Esophagus muscularis mucosa (tissue), 4 donors: ENCODE data around the gene HOMER2. TPM values are rescaled to one million over a fixed set of nuclear protein-coding genes. Genes with fewer than 3 reads are reported as not detected.
"Not testable (repeated sequence)": the region's sequence is repeated elsewhere in the genome, so short reads cannot be mapped to it uniquely, and the experiment has no call there.

Source experiments
- DNase-seq: peaks from one replicate; pipeline ENCODE4 v3.0.0-alpha.2; 2017; ENCODE audit errors: extremely low spot score
- H3K27ac ChIP-seq, 4 donors: fragments of 200-600 bp; sonication (generic); replicated peaks in 1 of 4; 1 replicate in 3 of 4; 2 replicates in 1 of 4; pipeline ENCODE4 v1.5.1; 2016 to 2019; ENCODE audit warnings: mild to moderate bottlenecking in 1 of 4
- H3K27me3 ChIP-seq, 4 donors: fragments of 200-600 bp; sonication (generic); one replicate each; pipeline versions ENCODE4 v1.5.1 to v1.6.0; 2016 to 2019
- H3K36me3 ChIP-seq, 4 donors: fragments of 200-600 bp; sonication (generic); one replicate each; pipeline ENCODE4 v1.5.1; 2016 to 2019
- H3K4me1 ChIP-seq, 4 donors: fragments of 200-600 bp; sonication (generic); one replicate each; pipeline ENCODE4 v1.5.1; 2016 to 2019
- H3K4me3 ChIP-seq, 4 donors: fragments of 200-600 bp; sonication (generic); 1 replicate in 2 of 4; 2 replicates in 2 of 4; pipeline ENCODE4 v1.5.1; 2016 to 2019; ENCODE audit warnings: mild to moderate bottlenecking in 4 of 4, moderate library complexity in 1 of 4
- H3K9me3 ChIP-seq, 4 donors: fragments of 200-600 bp; sonication (generic); 1 replicate in 3 of 4; 2 replicates in 1 of 4; pipeline ENCODE4 v1.5.1; 2016 to 2019
- EP300 ChIP-seq: sonication (generic); formaldehyde crosslinking; IDR thresholded peaks from one replicate; pipeline ENCODE4 v1.6.1; 2017; ENCODE audit warnings: antibody characterized with exemption
- POLR2A ChIP-seq: fragments of 450-650 bp; IDR thresholded peaks from one replicate; pipeline ENCODE4 v1.6.1; 2017; ENCODE audit warnings: antibody characterized with exemption, moderate library complexity, mild to moderate bottlenecking, low read depth
- POLR2AphosphoS5 ChIP-seq, 2 donors: sonication (generic); formaldehyde crosslinking; IDR thresholded peaks; one replicate each; pipeline ENCODE4 v1.6.1; 2017; ENCODE audit warnings: antibody characterized with exemption in 2 of 2
- WGBS: methylation state at CpG from one replicate; pipeline ENCODE4 v1.1.5; 2018; 5-methylcytosine and 5-hydroxymethylcytosine counted together
- intact Hi-C: fragments of 100-400 bp; cut with DNase I; formaldehyde crosslinking; loops from one replicate; pipeline ENCODE4 v1.15.1; 2023
- total RNA-seq, 4 donors: library from RNA; depleted of rRNA; stranded (reverse); fragments of >200 nt; gene quantifications; one replicate each; pipeline versions ENCODE4 v1.1.0 to v1.2.1, GENCODE V29; 2016
- TF ChIP-seq, protein P1 (sequence below), 3 experiments: fragments of 200-600 bp in 2 of 3; fragments of 450-650 bp in 1 of 3; sonication (generic) in 2 of 3; IDR thresholded peaks; one replicate each; pipeline ENCODE4 v1.5.1; 2017 to 2019; ENCODE audit warnings: antibody characterized with exemption in 3 of 3, mild to moderate bottlenecking in 2 of 3, moderate library complexity in 1 of 3

Gene HOMER2
- total RNA-seq, 4 donors from 2014 or later: 13.3 to 54.8 (median 25.8) TPM

DNA sequence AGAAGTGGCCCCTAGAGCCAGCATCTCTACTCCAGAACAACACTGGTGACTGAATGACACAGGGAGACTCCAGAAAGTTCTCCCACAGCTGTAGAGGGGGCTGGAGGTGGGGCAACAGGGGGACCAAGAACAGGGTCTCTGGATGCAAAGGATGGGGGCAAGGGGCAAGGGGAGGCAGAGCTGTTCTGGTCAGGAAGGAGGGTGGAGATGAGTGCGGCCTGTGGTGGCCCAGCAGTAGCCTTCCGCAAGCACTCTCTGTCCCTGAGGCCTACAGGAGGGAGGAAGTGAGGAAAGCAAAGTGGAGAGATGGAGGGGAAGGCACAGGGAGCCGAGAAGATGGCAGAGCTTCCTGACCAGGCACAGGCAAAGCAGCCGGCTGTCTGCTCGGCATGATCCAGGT, 56.5 kb downstream of the HOMER2 start:
- WGBS: 92% methylated on average over 5 of the region's 5 CpGs
- intact Hi-C loops: no loop called here
- H3K4me3 ChIP-seq: no peak overlapping the region
- H3K36me3 ChIP-seq: no peaks in the 10 kb centered on the region
- peaks cover 0 to 15% (median 5%) of the 10 kb centered on the region in 4 donors for H3K4me1 ChIP-seq
- no peak for TF ChIP-seq POLR2AphosphoS5 (IDR thresholded peaks at IDR 0.05)
- no peak for TF ChIP-seq EP300
- TF ChIP-seq, protein P1, sequence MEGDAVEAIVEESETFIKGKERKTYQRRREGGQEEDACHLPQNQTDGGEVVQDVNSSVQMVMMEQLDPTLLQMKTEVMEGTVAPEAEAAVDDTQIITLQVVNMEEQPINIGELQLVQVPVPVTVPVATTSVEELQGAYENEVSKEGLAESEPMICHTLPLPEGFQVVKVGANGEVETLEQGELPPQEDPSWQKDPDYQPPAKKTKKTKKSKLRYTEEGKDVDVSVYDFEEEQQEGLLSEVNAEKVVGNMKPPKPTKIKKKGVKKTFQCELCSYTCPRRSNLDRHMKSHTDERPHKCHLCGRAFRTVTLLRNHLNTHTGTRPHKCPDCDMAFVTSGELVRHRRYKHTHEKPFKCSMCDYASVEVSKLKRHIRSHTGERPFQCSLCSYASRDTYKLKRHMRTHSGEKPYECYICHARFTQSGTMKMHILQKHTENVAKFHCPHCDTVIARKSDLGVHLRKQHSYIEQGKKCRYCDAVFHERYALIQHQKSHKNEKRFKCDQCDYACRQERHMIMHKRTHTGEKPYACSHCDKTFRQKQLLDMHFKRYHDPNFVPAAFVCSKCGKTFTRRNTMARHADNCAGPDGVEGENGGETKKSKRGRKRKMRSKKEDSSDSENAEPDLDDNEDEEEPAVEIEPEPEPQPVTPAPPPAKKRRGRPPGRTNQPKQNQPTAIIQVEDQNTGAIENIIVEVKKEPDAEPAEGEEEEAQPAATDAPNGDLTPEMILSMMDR (IDR thresholded peaks at IDR 0.05): no peak
- no peak for TF ChIP-seq POLR2A
- H3K27ac ChIP-seq: no peak overlapping the region
- DNase-seq: no peak
- H3K9me3 ChIP-seq: no peaks in the 10 kb centered on the region
- H3K27me3 ChIP-seq: no peaks in the 10 kb centered on the region

DNA sequence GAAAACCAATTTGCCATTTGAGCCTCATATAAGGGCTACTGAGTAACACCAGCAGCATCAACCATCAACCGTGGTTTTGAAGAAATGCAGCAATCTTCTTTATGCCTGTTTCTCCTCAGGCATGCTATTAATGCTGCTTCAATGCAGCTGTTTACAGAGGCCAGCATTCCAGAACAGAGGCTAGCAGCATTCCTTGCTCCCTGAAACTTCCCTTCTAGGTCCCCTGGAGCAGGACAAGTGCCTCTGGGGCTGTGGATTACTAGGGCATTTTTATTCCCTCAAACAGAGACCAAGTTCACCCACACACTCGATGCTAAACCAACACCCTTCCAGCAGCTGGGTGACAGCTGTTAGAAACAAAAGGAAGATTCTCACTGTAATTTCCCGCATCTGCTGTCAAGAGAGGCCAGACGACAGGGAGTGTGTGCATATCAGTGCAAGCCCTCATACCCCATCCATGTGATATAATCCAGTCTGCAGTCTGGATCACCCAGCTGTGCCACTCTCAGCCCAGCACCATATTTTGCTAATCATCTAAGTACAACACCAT, 57.5 kb downstream of the HOMER2 start:
- DNase-seq: no peak
- intact Hi-C loops: no loop called here
- Histone ChIP-seq H3K36me3 (no peaks in the 10 kb centered on the region), H3K4me1 (peaks cover 0 to 9% (median 4%) of the 10 kb centered on the region in 4 donors), H3K4me3 (no peak overlapping the region), H3K27ac (no peak overlapping the region), H3K9me3 (no peaks in the 10 kb centered on the region), H3K27me3 (no peaks in the 10 kb centered on the region)
- WGBS: 28% methylated on average over 4 of the region's 4 CpGs
- TF ChIP-seq POLR2AphosphoS5 (IDR thresholded peaks at IDR 0.05): no peak
- TF ChIP-seq EP300: no peak
- TF ChIP-seq, protein P1 (IDR thresholded peaks at IDR 0.05): no peak
- no peak for TF ChIP-seq POLR2A

DNA sequence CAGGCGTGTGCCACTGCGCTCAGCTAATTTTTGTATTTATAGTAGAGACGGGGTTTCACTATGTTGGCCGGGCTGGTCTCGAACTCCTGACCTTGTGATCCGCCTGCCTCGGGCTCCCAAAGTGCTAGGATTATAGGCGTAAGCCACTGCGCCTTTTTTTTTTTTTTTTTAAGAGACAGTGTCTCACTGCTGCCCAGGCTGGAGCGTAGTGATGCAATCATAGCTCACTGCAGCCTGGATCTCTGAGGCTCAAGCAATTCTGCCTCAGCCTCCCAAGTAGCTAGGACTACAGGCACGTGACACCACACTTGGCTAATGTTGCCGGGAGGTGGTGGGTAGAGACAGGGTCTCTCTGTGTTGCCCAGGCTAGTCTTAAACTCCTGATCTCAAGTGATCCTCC, 59.0 kb downstream of the HOMER2 start:
- 93% methylated on average over 12 of the region's 12 CpGs for WGBS
- H3K9me3 ChIP-seq, H3K4me1 ChIP-seq, DNase-seq, H3K27ac ChIP-seq, H3K4me3 ChIP-seq, H3K36me3 ChIP-seq, intact Hi-C loops, H3K27me3 ChIP-seq: not testable (repeated sequence)

DNA sequence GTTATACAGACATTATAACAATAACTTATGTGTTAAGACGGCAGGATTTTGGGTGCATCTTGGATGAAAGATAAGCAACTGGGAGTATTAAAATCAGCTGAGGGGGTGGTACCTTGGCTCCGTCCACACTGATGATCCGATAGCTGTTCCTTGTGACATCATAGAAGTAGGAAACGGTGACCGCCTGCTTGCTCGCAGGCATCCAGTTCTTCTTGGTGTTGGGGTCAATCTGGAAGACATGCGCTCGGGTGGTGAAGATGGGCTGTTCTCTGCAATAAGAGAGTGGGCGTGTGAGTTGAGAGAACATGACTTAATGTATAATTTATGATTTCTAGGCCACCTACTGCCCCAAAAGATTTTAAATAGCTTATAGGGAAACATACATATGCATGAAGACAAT, 59.9 kb downstream of the HOMER2 start:
- H3K4me1 ChIP-seq: peaks cover 0 to 9% (median 4%) of the 10 kb centered on the region in 4 donors
- no peak overlapping the region for H3K27ac ChIP-seq
- 90% methylated on average over 9 of the region's 9 CpGs for WGBS
- TF ChIP-seq, protein P1 (IDR thresholded peaks at IDR 0.05): no peak
- no peak for TF ChIP-seq EP300
- no peak for TF ChIP-seq POLR2A
- no peak for TF ChIP-seq POLR2AphosphoS5 (IDR thresholded peaks at IDR 0.05)
- H3K9me3 ChIP-seq: no peaks in the 10 kb centered on the region
- no peak for DNase-seq
- no peaks in the 10 kb centered on the region for H3K36me3 ChIP-seq
- no peak overlapping the region for H3K4me3 ChIP-seq
- intact Hi-C loops: no loop called here
- no peaks in the 10 kb centered on the region for H3K27me3 ChIP-seq

DNA sequence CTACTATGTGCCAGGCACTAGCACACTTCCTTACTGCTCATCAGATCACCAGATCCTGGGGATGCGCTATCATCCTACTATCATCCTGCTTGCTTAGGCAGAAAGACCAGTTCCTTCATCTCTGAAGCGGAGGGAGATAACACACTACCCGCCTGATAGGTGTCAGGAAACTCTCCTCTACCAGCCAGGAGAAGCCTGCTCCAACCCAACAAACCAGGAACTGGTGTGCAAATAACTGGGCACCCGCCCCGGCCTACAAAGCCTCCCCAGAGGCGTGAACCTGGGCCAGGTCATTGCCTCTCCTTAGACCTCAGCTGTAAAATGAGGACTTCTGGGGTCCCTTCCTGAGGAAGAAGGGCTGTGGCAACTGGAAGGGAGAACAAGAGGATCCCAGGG, 61.5 kb downstream of the HOMER2 start:
- H3K9me3 ChIP-seq: no peaks in the 10 kb centered on the region
- TF ChIP-seq EP300: no peak
- TF ChIP-seq, protein P1 (IDR thresholded peaks at IDR 0.05): no peak
- no peak for TF ChIP-seq POLR2AphosphoS5 (IDR thresholded peaks at IDR 0.05)
- TF ChIP-seq POLR2A: no peak
- 88% methylated on average over 6 of the region's 6 CpGs for WGBS
- no peak overlapping the region for H3K4me3 ChIP-seq
- no peaks in the 10 kb centered on the region for H3K36me3 ChIP-seq
- peaks cover 0 to 9% (median 4%) of the 10 kb centered on the region in 4 donors for H3K4me1 ChIP-seq
- intact Hi-C loops: no loop called here
- DNase-seq: no peak
- no peaks in the 10 kb centered on the region for H3K27me3 ChIP-seq
- H3K27ac ChIP-seq: no peak overlapping the region
